ENCODE results near the gene ZNF587B.
A peak's percentile ranks its signal among the peaks of the same experiment; 100 is the strongest.
"Not testable (repeated sequence)": the region's sequence is repeated elsewhere in the genome, so short reads cannot be mapped to it uniquely, and the experiment has no call there.

ZNF587B gene

DNA sequence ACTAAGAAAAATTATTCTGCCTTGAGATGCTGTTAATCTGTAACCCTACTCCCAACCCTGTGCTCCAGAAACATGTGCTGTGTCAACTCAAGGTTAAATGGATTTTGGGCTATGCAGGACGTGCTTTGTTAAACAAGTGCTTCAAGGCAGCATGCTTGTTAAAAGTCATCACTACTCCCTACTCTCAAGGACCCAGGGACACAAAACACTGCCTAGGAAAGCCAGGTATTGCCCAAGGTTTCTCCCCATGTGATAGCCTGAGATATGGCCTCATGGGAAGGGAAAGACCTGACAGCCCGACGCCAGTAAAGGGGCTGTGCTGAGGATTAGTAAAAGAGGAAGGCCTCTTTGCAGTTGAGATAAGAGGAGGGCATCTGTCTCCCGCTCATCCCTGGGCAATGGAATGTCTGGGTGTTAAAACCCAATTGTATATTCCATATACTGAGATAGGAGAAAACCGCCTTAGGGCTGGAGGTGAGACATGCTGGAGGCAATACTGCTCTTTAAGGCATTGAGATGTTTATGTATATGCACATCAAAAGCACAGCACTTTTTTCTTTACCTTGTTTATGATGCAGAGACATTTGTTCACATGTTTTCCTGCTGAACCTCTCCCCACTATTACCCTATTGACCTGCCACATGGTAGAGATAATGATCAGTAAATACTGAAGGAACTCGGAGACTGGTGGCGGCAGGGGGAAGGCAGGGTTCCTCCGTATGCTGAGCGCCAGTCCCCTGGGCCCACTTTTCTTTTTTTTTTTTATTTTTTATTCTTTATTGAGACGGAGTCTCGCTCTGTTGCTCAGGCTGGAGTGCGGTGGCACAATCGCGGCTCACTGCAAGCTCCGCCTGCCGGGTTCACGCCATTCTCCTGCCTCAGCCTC is 19.4 kb upstream of the ZNF587B start:
- not testable (repeated sequence) for H3K4me3 ChIP-seq (ENCODE audit: low read depth, low read length); H3K27me3 ChIP-seq (ENCODE audit: insufficient read depth, low read length); H3K36me3 ChIP-seq (ENCODE audit: insufficient read depth, low read length)

DNA sequence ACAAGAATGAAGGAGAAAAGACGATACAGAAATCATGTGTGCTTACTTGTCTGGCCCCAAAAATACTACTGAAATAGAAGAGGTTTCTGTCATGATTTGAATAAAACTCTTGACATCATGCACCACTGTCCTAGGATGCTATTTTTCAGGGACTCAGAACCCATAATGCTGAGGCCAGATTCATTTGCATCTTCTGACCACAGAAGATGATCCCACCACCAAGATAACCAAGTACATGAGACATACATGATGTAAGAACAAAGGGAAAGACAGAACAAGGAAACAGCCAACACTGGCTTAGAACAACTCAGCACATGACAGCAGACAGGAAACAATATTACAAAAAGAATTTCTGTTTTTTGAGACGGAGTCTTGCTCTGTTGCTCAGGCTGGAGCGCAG is 17.9 kb upstream of the ZNF587B start:
- Histone ChIP-seq H3K27me3 (ENCODE audit: insufficient read depth, low read length) (no peaks in the 10 kb centered on the region), H3K4me3 (ENCODE audit: low read depth, low read length) (no peak overlapping the region), H3K27ac (ENCODE audit: low read depth, low read length) (no peak overlapping the region), H3K79me2 (ENCODE audit: control insufficient read depth, insufficient read depth, low read length, unreplicated experiment) (peaks cover 7% of the 10 kb centered on the region), H2AFZ (ENCODE audit: low read length, unreplicated experiment) (no peak overlapping the region), H3K4me1 (ENCODE audit: control insufficient read depth, insufficient read depth, low read length, unreplicated experiment) (no peaks in the 10 kb centered on the region), H3K36me3 (ENCODE audit: insufficient read depth, low read length) (peaks cover 8% of the 10 kb centered on the region; the same call in 1 of the 2 replicates)

More for the DNA sequence above, 19.4 kb upstream of the ZNF587B start:
- H2AFZ ChIP-seq (ENCODE audit: low read length, unreplicated experiment); H3K79me2 ChIP-seq (ENCODE audit: control insufficient read depth, insufficient read depth, low read length, unreplicated experiment); H3K27ac ChIP-seq (ENCODE audit: low read depth, low read length); H3K4me1 ChIP-seq (ENCODE audit: control insufficient read depth, insufficient read depth, low read length, unreplicated experiment): not testable (repeated sequence)

DNA sequence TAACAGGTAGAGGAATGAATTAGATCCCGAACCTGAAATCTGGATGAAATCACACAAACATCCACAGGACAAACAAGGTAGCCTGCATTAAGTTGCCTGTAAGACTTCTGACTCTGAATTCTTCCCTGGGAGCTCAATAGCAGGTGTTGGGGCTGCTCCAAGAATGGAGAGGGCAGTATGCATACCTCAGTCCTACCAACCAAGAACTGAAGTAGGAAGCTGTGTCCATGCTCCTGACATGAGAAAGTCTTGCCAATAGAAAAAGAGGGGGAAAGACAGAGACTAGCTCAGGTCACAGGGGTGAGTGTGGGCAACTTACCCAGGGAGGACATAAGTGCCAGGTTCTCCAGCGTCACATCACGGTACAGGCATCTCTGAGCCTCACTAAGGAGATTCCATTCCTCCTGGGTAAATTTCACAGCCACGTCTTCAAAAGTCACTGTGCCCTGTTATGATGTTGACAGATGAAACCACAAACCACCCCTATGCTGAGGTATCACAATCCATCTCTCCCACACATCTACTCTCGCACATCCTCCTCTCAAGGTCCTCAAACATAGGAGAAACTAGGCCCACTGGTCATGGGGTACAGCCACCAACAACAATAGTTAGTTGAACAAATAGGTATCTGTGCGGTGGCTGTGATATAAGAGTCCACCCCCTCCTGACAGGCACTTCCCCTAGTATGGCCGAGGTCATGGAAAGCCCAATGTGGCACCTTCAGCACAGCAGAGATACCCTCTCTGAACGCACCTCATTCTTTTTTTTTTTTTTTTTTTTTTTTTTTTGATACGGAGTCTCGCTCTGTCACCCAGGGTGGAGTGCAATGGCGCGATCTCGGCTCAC is 16.9 kb upstream of the ZNF587B start:
- not testable (repeated sequence) for H3K4me1 ChIP-seq (ENCODE audit: control insufficient read depth, insufficient read depth, low read length, unreplicated experiment); H3K79me2 ChIP-seq (ENCODE audit: control insufficient read depth, insufficient read depth, low read length, unreplicated experiment)

DNA sequence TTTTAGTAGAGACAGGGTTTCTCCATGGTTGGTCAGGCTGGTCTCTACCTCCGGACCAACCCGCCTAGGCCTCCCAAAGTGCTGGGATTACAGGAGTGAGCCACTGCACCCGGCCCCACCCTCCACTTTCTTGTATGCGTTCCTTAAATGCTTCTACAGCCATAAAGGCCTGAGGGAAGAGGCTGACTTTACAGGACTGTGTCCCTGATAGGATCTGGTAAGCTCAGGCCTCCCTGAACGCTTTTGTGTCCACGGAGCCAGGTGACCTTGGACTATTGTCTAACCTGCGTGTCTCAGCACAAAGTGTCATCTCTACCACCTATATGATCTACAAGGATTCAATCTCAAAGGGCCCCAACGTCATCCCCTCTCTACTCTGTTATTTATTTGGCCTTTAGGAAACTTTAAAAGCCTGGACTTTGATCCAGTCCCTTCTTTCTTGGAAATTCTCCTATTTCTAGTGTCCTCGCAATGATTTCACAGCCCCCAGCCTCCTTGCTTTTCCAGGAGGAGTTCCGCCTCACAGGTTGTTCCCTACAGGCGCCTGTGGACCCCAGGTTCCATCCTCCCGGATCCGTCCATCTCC is 16.1 kb upstream of the ZNF587B start:
- peak overlapping the region; percentile 94 for H3K4me3 ChIP-seq (ENCODE audit: low read depth, low read length)
- no peaks in the 10 kb centered on the region for H3K27me3 ChIP-seq (ENCODE audit: insufficient read depth, low read length)
- H3K36me3 ChIP-seq (ENCODE audit: insufficient read depth, low read length) = no peaks in the 10 kb centered on the region
- no peaks in the 10 kb centered on the region for H3K4me1 ChIP-seq (ENCODE audit: control insufficient read depth, insufficient read depth, low read length, unreplicated experiment)
- H3K27ac ChIP-seq (ENCODE audit: low read depth, low read length) = no peak overlapping the region
- peak overlapping the region; percentile 60 for H2AFZ ChIP-seq (ENCODE audit: low read length, unreplicated experiment)
- peaks cover 9% of the 10 kb centered on the region for H3K79me2 ChIP-seq (ENCODE audit: control insufficient read depth, insufficient read depth, low read length, unreplicated experiment)

More for the DNA sequence above, 16.9 kb upstream of the ZNF587B start:
- H3K4me3 ChIP-seq (ENCODE audit: low read depth, low read length); H2AFZ ChIP-seq (ENCODE audit: low read length, unreplicated experiment); H3K36me3 ChIP-seq (ENCODE audit: insufficient read depth, low read length); H3K27me3 ChIP-seq (ENCODE audit: insufficient read depth, low read length); H3K27ac ChIP-seq (ENCODE audit: low read depth, low read length): not testable (repeated sequence)

DNA sequence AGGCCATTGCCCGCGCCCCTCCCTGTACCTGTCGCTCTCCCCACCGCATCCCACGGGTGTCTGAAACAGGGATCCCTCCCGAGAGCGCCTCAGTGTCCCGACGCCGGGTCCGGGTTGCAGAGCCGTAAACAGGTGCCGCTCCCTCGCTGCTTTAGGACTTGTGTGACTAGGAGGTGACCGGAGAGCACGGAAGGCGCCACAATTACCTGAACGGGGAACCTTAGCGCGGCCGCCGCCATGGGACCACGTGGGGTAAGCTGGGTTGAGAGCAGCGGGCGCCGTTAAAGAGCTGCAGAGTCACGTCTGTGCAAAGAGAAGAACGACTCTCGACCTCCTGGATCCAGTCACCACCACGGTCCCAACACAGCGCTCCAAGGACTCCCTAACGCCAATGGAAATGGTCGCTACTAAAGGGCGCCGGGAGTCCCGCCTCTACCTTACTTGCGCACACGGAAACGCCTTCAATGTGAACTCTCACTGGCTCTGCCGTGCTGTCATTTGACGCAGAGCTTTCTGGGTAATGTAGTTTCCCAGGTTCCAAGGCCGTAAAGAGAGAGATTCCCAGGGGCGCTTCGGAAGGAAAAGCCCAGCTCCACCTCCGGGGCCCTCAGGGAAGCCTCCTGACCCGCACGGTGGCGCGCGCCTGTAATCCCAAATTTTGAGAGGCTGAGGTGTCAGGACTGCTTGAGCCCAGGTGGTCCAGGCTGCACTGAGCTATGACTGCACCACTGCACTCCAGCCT is 15.4 kb upstream of the ZNF587B start, which contains the start of gene ZNF552:
Gene ZNF552 (minus strand): TSS at position 409 of the 742 bp plus-strand sequence. CDS start 170 bp downstream, at position 239.
- Histone ChIP-seq H3K79me2 (ENCODE audit: control insufficient read depth, insufficient read depth, low read length, unreplicated experiment) (peaks cover 10% of the 10 kb centered on the region), H3K4me3 (ENCODE audit: low read depth, low read length) (peak within 1 kb of the TSS; percentile 94), H3K27ac (ENCODE audit: low read depth, low read length) (no peak within 1 kb of the TSS), H3K4me1 (ENCODE audit: control insufficient read depth, insufficient read depth, low read length, unreplicated experiment) (no peaks in the 10 kb centered on the region), H3K36me3 (ENCODE audit: insufficient read depth, low read length) (no peaks in the 10 kb centered on the region), H3K27me3 (ENCODE audit: insufficient read depth, low read length) (no peaks in the 10 kb centered on the region), H2AFZ (ENCODE audit: low read length, unreplicated experiment) (peak within 1 kb of the TSS; percentile 60)

DNA sequence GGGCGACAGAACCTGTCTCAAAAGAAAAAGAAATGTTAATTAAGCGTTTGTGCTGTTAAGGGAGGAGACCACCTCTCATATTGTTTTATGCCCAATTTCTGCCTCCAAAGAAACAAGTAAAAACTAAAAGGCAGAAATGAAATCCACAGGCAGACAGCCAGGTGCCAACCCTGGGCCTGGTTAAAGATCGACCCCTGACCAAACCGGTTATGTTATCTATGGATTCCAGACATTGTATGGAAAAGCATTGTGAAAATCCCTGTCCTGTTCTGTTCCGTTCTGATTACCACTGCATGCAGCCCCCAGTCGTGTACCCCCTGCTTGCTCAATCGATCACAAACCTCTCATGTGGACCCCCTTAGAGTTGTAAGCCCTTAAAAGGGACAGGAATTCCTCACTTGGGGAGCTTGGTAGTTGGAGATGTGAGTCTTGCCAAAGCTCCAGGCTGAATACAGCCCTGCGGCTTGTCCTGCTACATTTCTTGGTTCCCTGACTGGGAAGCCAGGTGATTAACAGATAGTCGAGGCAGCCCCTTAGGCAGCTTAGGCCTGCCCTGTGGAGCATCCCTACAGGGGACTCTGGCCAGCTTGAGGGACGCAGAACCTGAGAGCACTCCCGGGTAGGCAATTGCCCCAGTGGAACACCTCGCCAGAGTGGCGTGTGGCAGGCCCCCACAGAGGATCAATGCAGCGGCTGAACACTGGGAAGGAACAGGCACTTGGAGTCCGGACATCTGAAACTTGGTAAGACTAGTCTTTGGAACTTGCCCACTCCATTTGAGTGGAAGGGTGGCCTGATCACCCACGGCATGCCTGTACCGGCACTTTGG is 14.6 kb upstream of the ZNF587B start:
- Histone ChIP-seq H3K36me3 (ENCODE audit: insufficient read depth, low read length) (no peaks in the 10 kb centered on the region), H3K4me1 (ENCODE audit: control insufficient read depth, insufficient read depth, low read length, unreplicated experiment) (no peaks in the 10 kb centered on the region), H3K27ac (ENCODE audit: low read depth, low read length) (no peak overlapping the region), H2AFZ (ENCODE audit: low read length, unreplicated experiment) (no peak overlapping the region), H3K27me3 (ENCODE audit: insufficient read depth, low read length) (no peaks in the 10 kb centered on the region), H3K79me2 (ENCODE audit: control insufficient read depth, insufficient read depth, low read length, unreplicated experiment) (peaks cover 18% of the 10 kb centered on the region), H3K4me3 (ENCODE audit: low read depth, low read length) (0 out of 2 replicates have a peak overlapping the region, but pooled peaks have one; percentile 94)

DNA sequence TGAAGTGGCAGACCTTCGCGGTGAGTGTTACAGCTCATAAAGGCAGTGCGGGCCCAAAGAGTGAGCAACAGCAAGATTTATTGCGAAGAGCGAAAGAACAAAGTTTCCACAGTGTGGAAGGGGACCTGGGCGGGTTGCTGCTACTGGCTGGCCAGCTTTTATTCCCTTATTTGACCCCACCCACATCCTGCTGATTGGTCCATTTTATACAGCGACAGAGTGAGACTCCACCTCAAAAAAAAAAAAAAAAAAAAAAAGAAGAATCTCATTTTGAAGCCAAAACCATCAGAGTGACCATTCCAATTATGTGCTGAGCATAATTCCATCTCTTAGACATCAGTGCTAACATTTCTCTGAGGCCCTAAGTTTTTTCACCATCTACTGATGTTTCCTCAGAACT is 13.4 kb upstream of the ZNF587B start:
- H3K4me3 ChIP-seq (ENCODE audit: low read depth, low read length) = no peak overlapping the region
- H3K79me2 ChIP-seq (ENCODE audit: control insufficient read depth, insufficient read depth, low read length, unreplicated experiment) = peaks cover 28% of the 10 kb centered on the region
- H3K27me3 ChIP-seq (ENCODE audit: insufficient read depth, low read length) = no peaks in the 10 kb centered on the region
- H3K27ac ChIP-seq (ENCODE audit: low read depth, low read length) = no peak overlapping the region
- H2AFZ ChIP-seq (ENCODE audit: low read length, unreplicated experiment) = no peak overlapping the region
- peaks cover 5% of the 10 kb centered on the region for H3K4me1 ChIP-seq (ENCODE audit: control insufficient read depth, insufficient read depth, low read length, unreplicated experiment)
- H3K36me3 ChIP-seq (ENCODE audit: insufficient read depth, low read length) = no peaks in the 10 kb centered on the region

DNA sequence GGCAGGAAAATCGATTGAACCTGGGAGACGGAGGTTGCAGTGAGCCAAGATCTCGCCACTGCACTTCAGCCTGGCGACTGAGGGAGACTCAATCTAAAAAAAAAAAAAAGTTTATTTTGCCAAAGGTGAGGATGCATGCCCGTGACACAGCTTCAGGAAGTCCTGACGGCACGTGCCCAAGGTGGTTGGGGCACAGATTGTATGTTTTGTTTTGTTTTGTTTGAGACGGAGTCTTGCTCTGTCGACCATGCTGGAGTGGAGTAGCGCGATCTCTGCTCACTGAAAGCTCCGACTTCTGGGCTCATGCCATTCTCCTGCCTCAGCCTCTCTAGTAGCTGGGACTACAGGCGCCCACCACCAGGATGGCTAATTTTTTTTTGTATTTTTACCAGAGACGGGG is 12.1 kb upstream of the ZNF587B start:
- no peaks in the 10 kb centered on the region for H3K36me3 ChIP-seq (ENCODE audit: insufficient read depth, low read length)
- H3K79me2 ChIP-seq (ENCODE audit: control insufficient read depth, insufficient read depth, low read length, unreplicated experiment) = peaks cover 37% of the 10 kb centered on the region
- H3K4me1 ChIP-seq (ENCODE audit: control insufficient read depth, insufficient read depth, low read length, unreplicated experiment) = peaks cover 5% of the 10 kb centered on the region
- H3K27me3 ChIP-seq (ENCODE audit: insufficient read depth, low read length) = no peaks in the 10 kb centered on the region
- no peak overlapping the region for H3K4me3 ChIP-seq (ENCODE audit: low read depth, low read length)
- H3K27ac ChIP-seq (ENCODE audit: low read depth, low read length) = no peak overlapping the region
- H2AFZ ChIP-seq (ENCODE audit: low read length, unreplicated experiment) = no peak overlapping the region

DNA sequence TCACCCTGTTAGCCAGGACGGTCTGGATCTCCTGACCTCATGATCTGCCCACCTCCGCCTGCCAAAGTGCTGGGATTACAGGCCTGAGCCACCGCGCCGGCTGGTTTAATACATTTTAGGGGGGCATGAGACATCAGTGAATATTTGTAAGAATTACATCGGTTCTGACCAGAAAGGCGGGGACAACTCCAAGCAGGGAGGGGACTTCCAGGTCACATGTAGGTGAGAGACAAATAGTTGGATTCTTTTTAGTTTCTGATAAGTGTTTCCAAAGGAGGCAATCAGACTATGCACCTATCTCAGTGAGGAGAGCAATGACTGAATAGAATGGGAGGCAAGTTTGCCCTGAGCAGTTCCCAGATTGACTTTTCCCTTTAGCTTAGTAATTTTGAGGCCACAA is 11.7 kb upstream of the ZNF587B start:
- Histone ChIP-seq H3K4me1 (ENCODE audit: control insufficient read depth, insufficient read depth, low read length, unreplicated experiment) (peaks cover 5% of the 10 kb centered on the region), H3K4me3 (ENCODE audit: low read depth, low read length) (no peak overlapping the region; the same call in 1 of the 2 replicates), H3K79me2 (ENCODE audit: control insufficient read depth, insufficient read depth, low read length, unreplicated experiment) (peaks cover 40% of the 10 kb centered on the region), H3K27me3 (ENCODE audit: insufficient read depth, low read length) (no peaks in the 10 kb centered on the region), H3K27ac (ENCODE audit: low read depth, low read length) (no peak overlapping the region), H2AFZ (ENCODE audit: low read length, unreplicated experiment) (no peak overlapping the region), H3K36me3 (ENCODE audit: insufficient read depth, low read length) (no peaks in the 10 kb centered on the region)
